Neural cell (in vitro differentiated cells): ENCODE data around the gene CGB3. TPM values are rescaled to one million over a fixed set of nuclear protein-coding genes. Genes with fewer than 3 reads are reported as not detected.

Source experiments
- H2AFZ ChIP-seq: fragments of 200-600, 300-800 bp; sonication (generic), shearing (Covaris generic); 2 replicates; pipeline ENCODE4 v1.6.0; 2014; ENCODE audit warnings: low read depth, mild to moderate bottlenecking, antibody characterized with exemption, low read length, moderate library complexity
- H3F3A ChIP-seq: fragments of 200-600 bp; shearing (Covaris generic); 2 replicates; pipeline ENCODE4 v1.6.1; 2016; ENCODE audit warnings: mild to moderate bottlenecking, moderate library complexity, mixed read lengths, antibody characterized with exemption, low read length; ENCODE audit not compliant: insufficient read depth, poor library complexity, severe bottlenecking
- H3K27ac ChIP-seq: fragments of 200-600, 300-800 bp; sonication (generic), shearing (Covaris generic); 2 replicates; pipeline ENCODE4 v1.5.1; 2014; ENCODE audit warnings: mild to moderate bottlenecking, low read length, moderate library complexity
- H3K27me3 ChIP-seq: fragments of 300-800, 200-600 bp; sonication (generic), shearing (Covaris generic); 2 replicates; pipeline ENCODE4 v1.6.0; 2014; ENCODE audit warnings: mild to moderate bottlenecking, low read depth, low read length, moderate library complexity; ENCODE audit not compliant: insufficient read depth
- H3K36me3 ChIP-seq: fragments of 300-800, 200-600 bp; sonication (generic), shearing (Covaris generic); 2 replicates; pipeline ENCODE4 v1.5.1; 2014; ENCODE audit warnings: mild to moderate bottlenecking, antibody characterized with exemption, low read length, moderate library complexity; ENCODE audit not compliant: insufficient read depth
- H3K4me2 ChIP-seq: fragments of 300-800, 200-600 bp; sonication (generic), shearing (Covaris generic); 2 replicates; pipeline ENCODE4 v1.6.0; 2014; ENCODE audit warnings: mild to moderate bottlenecking, low read length
- H3K4me3 ChIP-seq: fragments of 300-800, 200-600 bp; sonication (generic), shearing (Covaris generic); 2 replicates; pipeline ENCODE4 v1.5.1; 2014; ENCODE audit warnings: mild to moderate bottlenecking, low read length, moderate library complexity
- H3K79me2 ChIP-seq: fragments of 200-600 bp; shearing (Covaris generic); replicated peaks from 2 replicates; pipeline ENCODE4 v1.6.0; 2014; ENCODE audit warnings: mild to moderate bottlenecking, low read length, moderate library complexity; ENCODE audit not compliant: insufficient read depth
- H3K9ac ChIP-seq: fragments of 300-800, 200-600 bp; sonication (generic), shearing (Covaris generic); 2 replicates; pipeline ENCODE4 v1.6.1; 2016; ENCODE audit warnings: mild to moderate bottlenecking, low read length, mixed read lengths
- H3K9me2 ChIP-seq: fragments of 200-600 bp; shearing (Covaris generic); 2 replicates; pipeline ENCODE4 v1.6.1; 2016; ENCODE audit warnings: mild to moderate bottlenecking, low read length, mixed read lengths; ENCODE audit not compliant: insufficient read depth
- H3K9me3 ChIP-seq: fragments of 200-600, 300-800 bp; sonication (generic), shearing (Covaris generic); 2 replicates; pipeline ENCODE4 v1.6.1; 2016; ENCODE audit warnings: mild to moderate bottlenecking, mixed run types, low read length, moderate library complexity, mixed read lengths
- H4K20me1 ChIP-seq: fragments of 200-600 bp; shearing (Covaris generic); 2 replicates; pipeline ENCODE4 v1.6.1; 2016; ENCODE audit warnings: mild to moderate bottlenecking, mixed run types; ENCODE audit not compliant: insufficient read depth
- CTCF ChIP-seq: fragments of 450-650 bp; IDR thresholded peaks from 2 replicates; pipeline ENCODE4 v1.5.1; 2014; ENCODE audit warnings: antibody characterized with exemption, mild to moderate bottlenecking, moderate library complexity; ENCODE audit not compliant: poor library complexity, severe bottlenecking
- EP300 ChIP-seq: fragments of 450-650 bp; conservative IDR thresholded peaks from 2 replicates; pipeline ENCODE4 v1.6.1; 2014; ENCODE audit warnings: antibody characterized with exemption, mild to moderate bottlenecking, moderate library complexity; ENCODE audit not compliant: poor library complexity, severe bottlenecking
- EZH2 ChIP-seq: fragments of 200-600, 300-800 bp; shearing (Covaris generic), sonication (generic); IDR thresholded peaks from 2 replicates; pipeline ENCODE4 v1.6.1; 2014; ENCODE audit warnings: antibody characterized with exemption, low read length, borderline replicate concordance, mild to moderate bottlenecking; ENCODE audit not compliant: insufficient read depth, poor library complexity, severe bottlenecking
- MXI1 ChIP-seq: fragments of 450-650 bp; conservative IDR thresholded peaks from 2 replicates; pipeline ENCODE4 v1.6.1; 2014; ENCODE audit warnings: antibody characterized with exemption, mild to moderate bottlenecking; ENCODE audit not compliant: poor library complexity, severe bottlenecking
- POLR2AphosphoS5 ChIP-seq: IDR thresholded peaks from 2 replicates; pipeline ENCODE4 v1.6.1; 2012
- RAD21 ChIP-seq: fragments of 450-650 bp; conservative IDR thresholded peaks from 2 replicates; pipeline ENCODE4 v1.6.1; 2014; ENCODE audit warnings: antibody characterized with exemption, mild to moderate bottlenecking, moderate library complexity
- SMC3 ChIP-seq: fragments of 450-650 bp; conservative IDR thresholded peaks from 2 replicates; pipeline ENCODE4 v1.6.1; 2014; ENCODE audit warnings: antibody characterized with exemption, mild to moderate bottlenecking, moderate library complexity; ENCODE audit not compliant: poor library complexity
- TAF1 ChIP-seq: IDR thresholded peaks from 2 replicates; pipeline ENCODE4 v1.6.1; 2012; ENCODE audit warnings: low read depth
- polyA plus RNA-seq: library from polyadenylated mRNA; depleted of rRNA; stranded (reverse); fragments of >200 nt; gene quantifications from 2 replicates; pipeline ENCODE4 v1.2.3, GENCODE V29; 2014
- TF ChIP-seq, protein P1 (sequence below): IDR thresholded peaks from 2 replicates; pipeline ENCODE4 v1.6.1; 2012; ENCODE audit warnings: borderline replicate concordance

The CGB3 gene
- polyA plus RNA-seq, 1 donor from 2014 or later: not detected

- no peak overlapping the region for H3K4me2 ChIP-seq
- no peak overlapping the region for H3K27ac ChIP-seq
- no peak overlapping the region for H3K9ac ChIP-seq
- no peaks in the 10 kb centered on the region for H3F3A ChIP-seq
- H3K79me2 ChIP-seq: no peaks in the 10 kb centered on the region
- TF ChIP-seq CTCF (no peak), EP300 (no peak), RAD21 (no peak), SMC3 (no peak), TAF1 (no peak), MXI1 (no peak), EZH2 (no peak), POLR2AphosphoS5 (no peak)
- TF ChIP-seq, protein P1, sequence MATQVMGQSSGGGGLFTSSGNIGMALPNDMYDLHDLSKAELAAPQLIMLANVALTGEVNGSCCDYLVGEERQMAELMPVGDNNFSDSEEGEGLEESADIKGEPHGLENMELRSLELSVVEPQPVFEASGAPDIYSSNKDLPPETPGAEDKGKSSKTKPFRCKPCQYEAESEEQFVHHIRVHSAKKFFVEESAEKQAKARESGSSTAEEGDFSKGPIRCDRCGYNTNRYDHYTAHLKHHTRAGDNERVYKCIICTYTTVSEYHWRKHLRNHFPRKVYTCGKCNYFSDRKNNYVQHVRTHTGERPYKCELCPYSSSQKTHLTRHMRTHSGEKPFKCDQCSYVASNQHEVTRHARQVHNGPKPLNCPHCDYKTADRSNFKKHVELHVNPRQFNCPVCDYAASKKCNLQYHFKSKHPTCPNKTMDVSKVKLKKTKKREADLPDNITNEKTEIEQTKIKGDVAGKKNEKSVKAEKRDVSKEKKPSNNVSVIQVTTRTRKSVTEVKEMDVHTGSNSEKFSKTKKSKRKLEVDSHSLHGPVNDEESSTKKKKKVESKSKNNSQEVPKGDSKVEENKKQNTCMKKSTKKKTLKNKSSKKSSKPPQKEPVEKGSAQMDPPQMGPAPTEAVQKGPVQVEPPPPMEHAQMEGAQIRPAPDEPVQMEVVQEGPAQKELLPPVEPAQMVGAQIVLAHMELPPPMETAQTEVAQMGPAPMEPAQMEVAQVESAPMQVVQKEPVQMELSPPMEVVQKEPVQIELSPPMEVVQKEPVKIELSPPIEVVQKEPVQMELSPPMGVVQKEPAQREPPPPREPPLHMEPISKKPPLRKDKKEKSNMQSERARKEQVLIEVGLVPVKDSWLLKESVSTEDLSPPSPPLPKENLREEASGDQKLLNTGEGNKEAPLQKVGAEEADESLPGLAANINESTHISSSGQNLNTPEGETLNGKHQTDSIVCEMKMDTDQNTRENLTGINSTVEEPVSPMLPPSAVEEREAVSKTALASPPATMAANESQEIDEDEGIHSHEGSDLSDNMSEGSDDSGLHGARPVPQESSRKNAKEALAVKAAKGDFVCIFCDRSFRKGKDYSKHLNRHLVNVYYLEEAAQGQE: no peak
- H3K4me3 ChIP-seq: no peak overlapping the region
- no peaks in the 10 kb centered on the region for H3K9me3 ChIP-seq
- peaks cover 13% of the 10 kb centered on the region for H3K27me3 ChIP-seq
- H3K9me2 ChIP-seq: no peaks in the 10 kb centered on the region
- no peaks in the 10 kb centered on the region for H4K20me1 ChIP-seq
- no peak overlapping the region for H2AFZ ChIP-seq
- no peaks in the 10 kb centered on the region for H3K36me3 ChIP-seq
These were observed 7.9 kb downstream of the CGB3 start for GRCh38 chr19:49016067-49016839.

GRCh38 chr19:49014870-49015255 is 9.3 kb downstream of the CGB3 start:
- no peak for TF ChIP-seq EZH2
- no peak for TF ChIP-seq EP300
- TF ChIP-seq, protein P1: no peak
- no peak for TF ChIP-seq CTCF
- no peak for TF ChIP-seq RAD21
- no peak for TF ChIP-seq TAF1
- no peak for TF ChIP-seq SMC3
- no peak for TF ChIP-seq MXI1
- no peak for TF ChIP-seq POLR2AphosphoS5
- H3K36me3 ChIP-seq: no peaks in the 10 kb centered on the region

More at GRCh38 chr19:49014870-49015255, 9.3 kb downstream of the CGB3 start:
- Histone ChIP-seq H2AFZ (no peak overlapping the region), H3K27ac (no peak overlapping the region), H3F3A (no peaks in the 10 kb centered on the region), H3K9me2 (no peaks in the 10 kb centered on the region), H3K4me3 (no peak overlapping the region), H3K4me2 (no peak overlapping the region), H3K9ac (no peak overlapping the region), H3K79me2 (no peaks in the 10 kb centered on the region), H3K9me3 (no peaks in the 10 kb centered on the region), H4K20me1 (no peaks in the 10 kb centered on the region), H3K27me3 (peaks cover 13% of the 10 kb centered on the region)
